HepG2 (cell line): ENCODE results near the gene CTNNA3. TPM values are rescaled to one million over a fixed set of nuclear protein-coding genes. Genes with fewer than 3 reads are reported as not detected.

Source experiments
- ATAC-seq: fragments of 200-7000 bp; cut with Tn5 transposase; 3 replicates; pipeline ENCODE4 v1.9.1; 2020; ENCODE audit warnings: mild to moderate bottlenecking, moderate library complexity
- BruUV-seq: library from RNA; stranded (reverse); fragments of 400-500 nt; replicated peaks from 2 replicates; lab custom pipeline; 2021; lab: Mats Ljungman, UMichigan
- CTCF ChIA-PET: fragments of 300-600 bp; formaldehyde crosslinking; extraction: SDS; loops from one replicate; lab custom pipeline; 2021; ENCODE audit warnings: low total read pairs, inconsistent platforms, low intra/inter-chr PET ratio; lab: Yijun Ruan, JAX
- POLR2A ChIA-PET: fragments of 350-600 bp; sonication (Branson Sonifier 250); formaldehyde crosslinking; loops from one replicate; lab custom pipeline; 2020; ENCODE audit warnings: antibody characterized with exemption, inconsistent platforms; lab: Yijun Ruan, JAX
- DNase-seq: peaks from one replicate; pipeline ENCODE4 v3.0.0-alpha.2; 2015; ENCODE audit warnings: low spot score
- FAIRE-seq: peaks from 3 replicates; lab custom pipeline; 2011; peaks lifted over from hg19 to GRCh38; lab: Jason Lieb, UNC
- H2AFZ ChIP-seq: one replicate; pipeline ENCODE4 v1.6.1; 2011; ENCODE audit warnings: low read length, inconsistent platforms
- H3K27ac ChIP-seq: fragments of 300-600 bp; 3 replicates; pipeline ENCODE4 v1.8.0; 2011; ENCODE audit warnings: mixed run types, mild to moderate bottlenecking, mixed read lengths, low read length, inconsistent platforms; ENCODE audit not compliant: insufficient read depth; ENCODE audit errors: extremely low read length
- H3K27me3 ChIP-seq, 2 experiments: fragments of 200-600 bp in 1 of 2; 2 replicates in 1 of 2; 3 replicates in 1 of 2; pipeline versions ENCODE4 v1.6.0 to v1.8.0; 2011; ENCODE audit warnings: low read length in 2 of 2, mild to moderate bottlenecking in 2 of 2, moderate library complexity in 2 of 2, inconsistent platforms in 1 of 2; ENCODE audit not compliant: insufficient read depth in 2 of 2, control insufficient read depth in 1 of 2
- H3K36me3 ChIP-seq, 2 experiments: fragments of 200-600 bp in 1 of 2; replicated peaks in 1 of 2; 2 replicates in 1 of 2; 3 replicates in 1 of 2; pipeline versions ENCODE4 v1.5.1 to v1.8.0; 2011; ENCODE audit warnings: low read length in 2 of 2, inconsistent platforms in 1 of 2; ENCODE audit not compliant: insufficient read depth in 2 of 2, control insufficient read depth in 1 of 2
- H3K4me1 ChIP-seq: 2 replicates; pipeline ENCODE4 v1.5.1; 2012; ENCODE audit warnings: low read length, inconsistent platforms; ENCODE audit not compliant: insufficient read depth
- H3K4me2 ChIP-seq: 2 replicates; pipeline ENCODE4 v1.6.0; 2011; ENCODE audit warnings: low read depth, low read length, inconsistent platforms
- H3K4me3 ChIP-seq, 3 experiments: fragments of 200-600 bp in 1 of 3; sonication (generic), shearing (Covaris generic) in 1 of 3; replicated peaks in 1 of 3; 2 replicates each; pipeline ENCODE4 v1.5.1; 2011 to 2016; ENCODE audit warnings: low read length in 3 of 3, inconsistent platforms in 2 of 3, low read depth in 2 of 3, mild to moderate bottlenecking in 2 of 3, control low read depth in 1 of 3, mixed read lengths in 1 of 3; ENCODE audit not compliant: insufficient read depth in 1 of 3
- H3K79me2 ChIP-seq: one replicate; pipeline ENCODE4 v1.6.1; 2011; ENCODE audit warnings: low read length, inconsistent platforms; ENCODE audit not compliant: insufficient read depth
- H3K9ac ChIP-seq: 2 replicates; pipeline ENCODE4 v1.6.0; 2011; ENCODE audit warnings: mild to moderate bottlenecking, low read depth, low read length, inconsistent platforms; ENCODE audit not compliant: insufficient read depth
- H3K9me3 ChIP-seq: 2 replicates; pipeline ENCODE4 v1.5.1; 2012; ENCODE audit warnings: mild to moderate bottlenecking, low read length
- H4K20me1 ChIP-seq: 2 replicates; pipeline ENCODE4 v1.6.0; 2011; ENCODE audit warnings: inconsistent platforms, mild to moderate bottlenecking, low read length, moderate library complexity; ENCODE audit not compliant: insufficient read depth
- GABPA ChIP-seq, 2 experiments: IDR thresholded peaks; 2 replicates each; pipeline ENCODE4 v1.6.1; 2011 to 2016; ENCODE audit warnings: low read depth in 2 of 2, low read length in 1 of 2, missing biosample characterization in 1 of 2, missing genetic modification characterization in 1 of 2
- HCFC1 ChIP-seq: fragments of 150-350 bp; IDR thresholded peaks from 2 replicates; pipeline ENCODE4 v1.6.1; 2014; ENCODE audit warnings: low read depth, low read length
- JUN ChIP-seq: sonication (generic); formaldehyde crosslinking; IDR thresholded peaks from 2 replicates; pipeline ENCODE4 v1.4.0; 2020; ENCODE audit warnings: mild to moderate bottlenecking, missing genetic modification reagents
- NFE2 ChIP-seq: sonication (generic); formaldehyde crosslinking; IDR thresholded peaks from 2 replicates; pipeline ENCODE4 v1.4.0; 2020; ENCODE audit warnings: missing genetic modification reagents
- NPAS2 ChIP-seq: sonication (generic); formaldehyde crosslinking; IDR thresholded peaks from 2 replicates; pipeline ENCODE4 v1.8.0; 2022; ENCODE audit warnings: mild to moderate bottlenecking, missing genetic modification reagents, borderline replicate concordance
- NR3C1 ChIP-seq: sonication (generic); formaldehyde crosslinking; IDR thresholded peaks from 2 replicates; pipeline ENCODE4 v1.4.0; 2020; ENCODE audit warnings: missing genetic modification reagents
- POLR2G ChIP-seq: fragments of 200-400 bp; formaldehyde crosslinking; IDR thresholded peaks from 2 replicates; pipeline ENCODE4 v1.6.1; 2018; ENCODE audit warnings: mild to moderate bottlenecking, low read depth, low read length, moderate library complexity
- STAT5B ChIP-seq: sonication (generic); formaldehyde crosslinking; IDR thresholded peaks from 2 replicates; pipeline ENCODE4 v1.4.0; 2020; ENCODE audit warnings: missing genetic modification reagents
- ZBTB7B ChIP-seq: sonication (generic); formaldehyde crosslinking; IDR thresholded peaks from 2 replicates; pipeline ENCODE4 v1.4.0; 2020; ENCODE audit warnings: missing genetic modification reagents
- ZNF326 ChIP-seq: sonication (generic); formaldehyde crosslinking; IDR thresholded peaks from 2 replicates; pipeline ENCODE4 v1.4.0; 2020; ENCODE audit warnings: missing genetic modification reagents, borderline replicate concordance
- ZNF644 ChIP-seq: IDR thresholded peaks from 2 replicates; pipeline ENCODE4 v1.6.1; 2016; ENCODE audit warnings: low read depth
- WGBS: methylation state at CpG from one replicate; pipeline ENCODE4 v1.1.6; 2017; ENCODE audit warnings: low lambda C conversion rate; 5-methylcytosine and 5-hydroxymethylcytosine counted together
- in situ Hi-C: cut with HindIII; loops from 2 replicates; pipeline ENCODE4 v1.10.0; 2017; ENCODE audit warnings: low pct_unique_long_range_greater_than_20kb; ENCODE audit not compliant: extremely low pct_ligation_motif_present
- intact Hi-C: fragments of 100-400 bp; cut with micrococcal nuclease; formaldehyde crosslinking; loops from one replicate; pipeline ENCODE4 v1.10.0; 2022; ENCODE audit not compliant: unreplicated experiment
- polyA plus RNA-seq, 8 experiments: library from polyadenylated mRNA; depleted of rRNA in 3 of 8; stranded (reverse) in 7 of 8; unstranded in 1 of 8; fragments of >200 nt; fragmentation: Illumina TruSeq in 4 of 8; extraction: Trizol in 4 of 8; gene quantifications; 2 replicates each; pipeline versions ENCODE4 v1.2.1 to v1.2.3, GENCODE V29; 2011 to 2016; ENCODE audit warnings: low read depth in 4 of 8, missing spikeins in 1 of 8, mixed read lengths in 1 of 8; ENCODE audit not compliant: insufficient read depth in 1 of 8
- total RNA-seq, 5 experiments: library from RNA; depleted of rRNA; stranded (reverse); fragments of >200 nt; fragmentation: Illumina TruSeq; extraction: Trizol; gene quantifications; 2 replicates each; pipeline ENCODE4 v1.2.3, GENCODE V29; 2016; ENCODE audit warnings: low read depth in 1 of 5
- TF ChIP-seq, protein P1 (sequence below): fragments of 450-650 bp; IDR thresholded peaks from 2 replicates; pipeline ENCODE4 v1.6.1; 2017; ENCODE audit warnings: mild to moderate bottlenecking

The CTNNA3 gene
- total and polyA plus RNA-seq, 2 of the 13 experiments (the other 11 are each of a cell fraction or from before 2014, with no cell fraction given), result not detected

DNA sequence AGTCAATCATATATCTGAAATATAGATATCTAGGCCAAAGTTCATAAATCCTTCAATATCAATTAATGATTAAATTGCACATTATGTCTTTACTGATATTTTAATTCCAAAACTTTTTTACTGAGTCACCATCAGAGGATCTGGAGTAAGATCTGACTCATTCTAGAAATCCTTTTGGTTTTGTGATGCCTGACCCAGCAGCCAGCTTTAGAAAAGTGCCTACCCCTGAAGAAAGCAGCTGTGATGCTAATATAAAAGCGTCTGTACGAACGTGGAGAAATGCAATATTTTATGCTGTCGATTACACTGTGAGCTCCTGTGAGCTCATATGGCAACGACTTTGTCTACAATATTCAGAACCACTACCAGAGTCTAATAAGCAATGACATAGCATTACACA is 912.7 kb downstream of the CTNNA3 start:
- H2AFZ ChIP-seq, result no peak overlapping the region
- 0% methylated on average over 5 of the region's 5 CpGs for WGBS
- H3K4me3 ChIP-seq, result no peak overlapping the region
- no peak overlapping the region for H3K4me2 ChIP-seq
- H3K9me3 ChIP-seq, result no peaks in the 10 kb centered on the region
- no peaks in the 10 kb centered on the region for H4K20me1 ChIP-seq
- CTCF ChIA-PET, result no interaction called here
- no peaks in the 10 kb centered on the region for H3K27me3 ChIP-seq
- ATAC-seq, result no peak
- no peak for FAIRE-seq
- in situ Hi-C loops, result no loop called here
- no peaks in the 10 kb centered on the region for H3K79me2 ChIP-seq
- no peak for TF ChIP-seq NFE2
- TF ChIP-seq HCFC1, result no peak
- TF ChIP-seq ZBTB7B (CRISPR knock-in tag), result no peak
- no peak for TF ChIP-seq POLR2G
- TF ChIP-seq, protein P1, sequence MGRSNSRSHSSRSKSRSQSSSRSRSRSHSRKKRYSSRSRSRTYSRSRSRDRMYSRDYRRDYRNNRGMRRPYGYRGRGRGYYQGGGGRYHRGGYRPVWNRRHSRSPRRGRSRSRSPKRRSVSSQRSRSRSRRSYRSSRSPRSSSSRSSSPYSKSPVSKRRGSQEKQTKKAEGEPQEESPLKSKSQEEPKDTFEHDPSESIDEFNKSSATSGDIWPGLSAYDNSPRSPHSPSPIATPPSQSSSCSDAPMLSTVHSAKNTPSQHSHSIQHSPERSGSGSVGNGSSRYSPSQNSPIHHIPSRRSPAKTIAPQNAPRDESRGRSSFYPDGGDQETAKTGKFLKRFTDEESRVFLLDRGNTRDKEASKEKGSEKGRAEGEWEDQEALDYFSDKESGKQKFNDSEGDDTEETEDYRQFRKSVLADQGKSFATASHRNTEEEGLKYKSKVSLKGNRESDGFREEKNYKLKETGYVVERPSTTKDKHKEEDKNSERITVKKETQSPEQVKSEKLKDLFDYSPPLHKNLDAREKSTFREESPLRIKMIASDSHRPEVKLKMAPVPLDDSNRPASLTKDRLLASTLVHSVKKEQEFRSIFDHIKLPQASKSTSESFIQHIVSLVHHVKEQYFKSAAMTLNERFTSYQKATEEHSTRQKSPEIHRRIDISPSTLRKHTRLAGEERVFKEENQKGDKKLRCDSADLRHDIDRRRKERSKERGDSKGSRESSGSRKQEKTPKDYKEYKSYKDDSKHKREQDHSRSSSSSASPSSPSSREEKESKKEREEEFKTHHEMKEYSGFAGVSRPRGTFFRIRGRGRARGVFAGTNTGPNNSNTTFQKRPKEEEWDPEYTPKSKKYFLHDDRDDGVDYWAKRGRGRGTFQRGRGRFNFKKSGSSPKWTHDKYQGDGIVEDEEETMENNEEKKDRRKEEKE, result no peak
- no peak for TF ChIP-seq STAT5B (CRISPR knock-in tag)
- no peak for TF ChIP-seq ZNF644 (CRISPR knock-in tag)
- no peak for TF ChIP-seq ZNF326 (CRISPR knock-in tag)
- no peak for TF ChIP-seq GABPA (IDR thresholded peaks at IDR 0.05; ENCODE audit: low read depth, low read length)
- TF ChIP-seq GABPA (CRISPR knock-in tag; IDR thresholded peaks at IDR 0.05; ENCODE audit: low read depth), result no peak
- no peak for TF ChIP-seq NPAS2 (CRISPR knock-in tag)
- TF ChIP-seq JUN (CRISPR knock-in tag), result no peak
- no peak for TF ChIP-seq NR3C1 (CRISPR knock-in tag)
- no TSS peak for BruUV-seq
- H3K9ac ChIP-seq, result no peak overlapping the region
- intact Hi-C loops, result no loop called here
- no peaks in the 10 kb centered on the region for H3K4me1 ChIP-seq
- no peaks in the 10 kb centered on the region for H3K36me3 ChIP-seq
- POLR2A ChIA-PET, result no interaction called here
- no peak overlapping the region for H3K27ac ChIP-seq
- DNase-seq, result no peak
